Astrocyte (in vitro differentiated cells and primary cell): Measurements from ENCODE around the gene ZNF341. TPM values are rescaled to one million over a fixed set of nuclear protein-coding genes. Genes with fewer than 3 reads are reported as not detected.

Experiments
- DNase-seq: peaks from one replicate; pipeline ENCODE4 v3.0.0-alpha.2; 2010; ENCODE audit warnings: low read depth
- FAIRE-seq: peaks from 2 replicates; lab custom pipeline; 2011; peaks lifted over from hg19 to GRCh38; lab: Jason Lieb, UNC
- H2AFZ ChIP-seq: 2 replicates; pipeline ENCODE4 v1.6.0; 2012; ENCODE audit warnings: low read depth, low read length, inconsistent platforms
- H3K27ac ChIP-seq: 2 replicates; pipeline ENCODE4 v1.5.1; 2011; ENCODE audit warnings: low read depth, low read length, inconsistent platforms
- H3K27me3 ChIP-seq: 2 replicates; pipeline ENCODE4 v1.6.0; 2011; ENCODE audit warnings: low read length, inconsistent platforms; ENCODE audit not compliant: insufficient read depth
- H3K36me3 ChIP-seq: 2 replicates; pipeline ENCODE4 v1.5.1; 2011; ENCODE audit warnings: low read length, inconsistent platforms; ENCODE audit not compliant: insufficient read depth
- H3K4me1 ChIP-seq: 2 replicates; pipeline ENCODE4 v1.5.1; 2011; ENCODE audit warnings: low read length, inconsistent platforms; ENCODE audit not compliant: insufficient read depth
- H3K4me2 ChIP-seq: 2 replicates; pipeline ENCODE4 v1.6.0; 2012; ENCODE audit warnings: low read length, inconsistent platforms
- H3K4me3 ChIP-seq: 2 replicates; pipeline ENCODE4 v1.5.1; 2011; ENCODE audit warnings: low read depth, mild to moderate bottlenecking, low read length, inconsistent platforms; ENCODE audit not compliant: insufficient read depth
- H3K79me2 ChIP-seq: 2 replicates; pipeline ENCODE4 v1.6.0; 2012; ENCODE audit warnings: mild to moderate bottlenecking, low read length, inconsistent platforms; ENCODE audit not compliant: insufficient read depth
- H3K9ac ChIP-seq: 2 replicates; pipeline ENCODE4 v1.6.0; 2012; ENCODE audit warnings: mild to moderate bottlenecking, low read length, inconsistent platforms
- H3K9me3 ChIP-seq: 2 replicates; pipeline ENCODE4 v1.5.1; 2012; ENCODE audit warnings: low read depth, mild to moderate bottlenecking, low read length, inconsistent platforms; ENCODE audit not compliant: insufficient read depth
- H4K20me1 ChIP-seq: 2 replicates; pipeline ENCODE4 v1.6.0; 2012; ENCODE audit warnings: low read length, inconsistent platforms; ENCODE audit not compliant: insufficient read depth
- H3K27ac Mint-ChIP-seq: one replicate; pipeline ENCODE4 v1.8.0; 2021; ENCODE audit warnings: mild to moderate bottlenecking, mixed read lengths; ENCODE audit not compliant: unreplicated experiment
- H3K27me3 Mint-ChIP-seq: one replicate; pipeline ENCODE4 v1.8.0; 2021; ENCODE audit warnings: low read depth, mixed read lengths; ENCODE audit not compliant: unreplicated experiment
- H3K36me3 Mint-ChIP-seq: one replicate; pipeline ENCODE4 v1.8.0; 2021; ENCODE audit warnings: low read depth, mixed read lengths; ENCODE audit not compliant: unreplicated experiment
- H3K4me1 Mint-ChIP-seq: one replicate; pipeline ENCODE4 v1.8.0; 2021; ENCODE audit warnings: low read depth, mixed read lengths; ENCODE audit not compliant: unreplicated experiment
- H3K4me3 Mint-ChIP-seq: one replicate; pipeline ENCODE4 v1.8.0; 2021; ENCODE audit warnings: mild to moderate bottlenecking, moderate library complexity, mixed read lengths; ENCODE audit not compliant: unreplicated experiment
- H3K9me3 Mint-ChIP-seq: one replicate; pipeline ENCODE4 v1.8.0; 2021; ENCODE audit warnings: mild to moderate bottlenecking, mixed read lengths; ENCODE audit not compliant: unreplicated experiment
- EZH2 ChIP-seq: IDR thresholded peaks from 2 replicates; pipeline ENCODE4 v1.6.1; 2012; ENCODE audit warnings: mild to moderate bottlenecking, low read length, inconsistent platforms; ENCODE audit not compliant: insufficient read depth
- total RNA-seq: library from RNA; stranded (reverse); gene quantifications from 2 replicates; pipeline ENCODE4 v1.2.1, GENCODE V29; 2021
- TF ChIP-seq, protein P1 (sequence below): IDR thresholded peaks from 2 replicates; pipeline ENCODE4 v1.5.1; 2011; ENCODE audit warnings: low read depth, mild to moderate bottlenecking, inconsistent platforms, low read length, moderate library complexity; ENCODE audit not compliant: insufficient read depth

The ZNF341 gene
- total RNA-seq, 1 donor from 2014 or later = 2.0 TPM

DNA sequence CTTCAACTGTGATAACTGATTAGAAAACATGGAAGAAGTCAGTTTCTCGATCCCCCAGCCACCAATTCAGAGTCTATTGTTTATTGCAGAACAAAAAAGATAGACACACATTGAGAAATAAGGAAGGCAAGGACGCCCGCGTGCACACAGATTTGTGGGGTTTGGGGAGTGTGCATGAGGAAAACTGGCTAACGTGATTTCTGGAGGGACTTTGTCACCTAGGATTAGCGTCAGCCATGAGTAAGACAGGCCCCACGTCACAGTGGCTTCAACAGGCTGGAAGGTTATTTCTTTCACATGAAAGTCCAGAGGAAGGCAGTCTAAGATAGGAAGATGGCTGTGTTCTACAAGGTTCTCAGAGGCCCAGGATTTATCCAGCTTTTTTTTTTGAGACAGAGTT is 7.7 kb downstream of the ZNF341 start:
- H3K4me1 Mint-ChIP-seq = peaks cover 3% of the 10 kb centered on the region
- no peak overlapping the region for H3K4me3 Mint-ChIP-seq
- H2AFZ ChIP-seq = no peak overlapping the region
- no peak overlapping the region for H3K27ac ChIP-seq
- peaks cover 11% of the 10 kb centered on the region for H3K9me3 Mint-ChIP-seq
- no peaks in the 10 kb centered on the region for H3K27me3 ChIP-seq
- H3K4me1 ChIP-seq = no peaks in the 10 kb centered on the region
- no peaks in the 10 kb centered on the region for H3K27me3 Mint-ChIP-seq
- no peaks in the 10 kb centered on the region for H4K20me1 ChIP-seq
- H3K9me3 ChIP-seq = peaks cover 4% of the 10 kb centered on the region
- peaks cover 4% of the 10 kb centered on the region for H3K36me3 Mint-ChIP-seq
- no peak overlapping the region for H3K27ac Mint-ChIP-seq
- no peak overlapping the region for H3K4me3 ChIP-seq
- H3K4me2 ChIP-seq = no peak overlapping the region
- DNase-seq (no peak), FAIRE-seq (no peak)
- peaks cover 2% of the 10 kb centered on the region for H3K79me2 ChIP-seq
- no peak for TF ChIP-seq EZH2
- TF ChIP-seq, protein P1, sequence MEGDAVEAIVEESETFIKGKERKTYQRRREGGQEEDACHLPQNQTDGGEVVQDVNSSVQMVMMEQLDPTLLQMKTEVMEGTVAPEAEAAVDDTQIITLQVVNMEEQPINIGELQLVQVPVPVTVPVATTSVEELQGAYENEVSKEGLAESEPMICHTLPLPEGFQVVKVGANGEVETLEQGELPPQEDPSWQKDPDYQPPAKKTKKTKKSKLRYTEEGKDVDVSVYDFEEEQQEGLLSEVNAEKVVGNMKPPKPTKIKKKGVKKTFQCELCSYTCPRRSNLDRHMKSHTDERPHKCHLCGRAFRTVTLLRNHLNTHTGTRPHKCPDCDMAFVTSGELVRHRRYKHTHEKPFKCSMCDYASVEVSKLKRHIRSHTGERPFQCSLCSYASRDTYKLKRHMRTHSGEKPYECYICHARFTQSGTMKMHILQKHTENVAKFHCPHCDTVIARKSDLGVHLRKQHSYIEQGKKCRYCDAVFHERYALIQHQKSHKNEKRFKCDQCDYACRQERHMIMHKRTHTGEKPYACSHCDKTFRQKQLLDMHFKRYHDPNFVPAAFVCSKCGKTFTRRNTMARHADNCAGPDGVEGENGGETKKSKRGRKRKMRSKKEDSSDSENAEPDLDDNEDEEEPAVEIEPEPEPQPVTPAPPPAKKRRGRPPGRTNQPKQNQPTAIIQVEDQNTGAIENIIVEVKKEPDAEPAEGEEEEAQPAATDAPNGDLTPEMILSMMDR = no peak
- H3K9ac ChIP-seq = no peak overlapping the region
- no peaks in the 10 kb centered on the region for H3K36me3 ChIP-seq

DNA sequence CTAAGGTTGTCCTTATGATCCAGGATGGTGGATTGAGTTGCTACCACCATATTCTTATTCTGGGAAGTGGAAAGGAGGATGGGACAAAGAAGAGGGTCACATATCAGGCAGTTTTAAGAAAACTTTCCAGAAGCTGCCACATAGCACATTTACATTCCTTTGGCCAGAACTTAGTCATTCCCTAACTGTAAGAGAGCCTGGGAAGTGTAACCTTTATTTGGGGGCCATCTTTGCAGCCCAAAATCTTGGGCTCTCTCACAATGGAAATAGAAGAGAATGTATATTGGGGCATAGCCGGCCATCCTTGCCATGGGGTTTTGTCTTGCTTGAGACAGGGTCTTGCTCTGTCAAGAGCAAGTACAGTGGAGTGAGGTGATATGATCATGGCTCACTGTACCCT is 8.4 kb downstream of the ZNF341 start:
- no peak overlapping the region for H3K4me3 ChIP-seq
- H3K36me3 ChIP-seq = no peaks in the 10 kb centered on the region
- Mint-ChIP-seq H3K36me3 (peaks cover 5% of the 10 kb centered on the region), H3K9me3 (peaks cover 11% of the 10 kb centered on the region), H3K27me3 (no peaks in the 10 kb centered on the region), H3K4me3 (no peak overlapping the region), H3K4me1 (peaks cover 3% of the 10 kb centered on the region), H3K27ac (peak overlapping the region; percentile 50)
- TF ChIP-seq EZH2 = no peak
- TF ChIP-seq, protein P1 = no peak
- H3K4me1 ChIP-seq = no peaks in the 10 kb centered on the region
- H4K20me1 ChIP-seq = no peaks in the 10 kb centered on the region
- no peak overlapping the region for H2AFZ ChIP-seq
- DNase-seq (no peak), FAIRE-seq (no peak)
- no peak overlapping the region for H3K9ac ChIP-seq
- no peaks in the 10 kb centered on the region for H3K27me3 ChIP-seq
- H3K9me3 ChIP-seq = peaks cover 4% of the 10 kb centered on the region
- H3K27ac ChIP-seq = no peak overlapping the region
- no peak overlapping the region for H3K4me2 ChIP-seq
- H3K79me2 ChIP-seq = peaks cover 2% of the 10 kb centered on the region

DNA sequence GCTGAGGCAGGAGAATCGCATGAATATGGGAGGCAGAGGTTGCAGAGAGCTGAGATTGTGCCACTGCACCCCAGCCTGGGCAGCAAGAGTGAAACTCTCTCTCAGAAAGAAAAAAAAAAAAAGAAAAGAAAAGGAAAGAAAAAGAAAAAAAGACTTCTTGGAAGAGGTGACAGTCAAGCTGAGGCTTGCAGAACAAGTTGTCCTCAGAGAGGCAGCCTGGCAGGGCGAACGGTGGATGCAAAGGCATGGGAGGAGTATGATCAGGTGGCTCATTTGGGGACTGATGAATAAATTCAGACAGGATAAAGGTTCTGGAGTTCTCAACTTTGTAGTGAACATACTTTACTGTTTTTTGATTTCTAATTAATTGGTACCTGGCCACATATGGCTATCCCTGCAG is 12.4 kb downstream of the ZNF341 start:
- Mint-ChIP-seq H3K36me3 (peaks cover 15% of the 10 kb centered on the region), H3K4me3 (no peak overlapping the region), H3K27ac (no peak overlapping the region), H3K27me3 (no peaks in the 10 kb centered on the region), H3K4me1 (peaks cover 3% of the 10 kb centered on the region), H3K9me3 (peaks cover 2% of the 10 kb centered on the region)
- Histone ChIP-seq H3K9me3 (no peaks in the 10 kb centered on the region), H3K36me3 (no peaks in the 10 kb centered on the region), H3K79me2 (no peaks in the 10 kb centered on the region), H3K27ac (no peak overlapping the region), H3K27me3 (no peaks in the 10 kb centered on the region), H4K20me1 (no peaks in the 10 kb centered on the region), H3K4me3 (no peak overlapping the region), H3K4me2 (no peak overlapping the region), H3K9ac (no peak overlapping the region), H2AFZ (no peak overlapping the region), H3K4me1 (no peaks in the 10 kb centered on the region)
- no peak for DNase-seq
- no peak for FAIRE-seq
- TF ChIP-seq EZH2 = no peak
